ENCODE results near the gene HABP2. TPM values are rescaled to one million over a fixed set of nuclear protein-coding genes. Genes with fewer than 3 reads are reported as not detected.
A peak's percentile ranks its signal among the peaks of the same experiment; 100 is the strongest.

Gene HABP2
- total RNA-seq, 2 donors from 2014 or later, result not detected

DNA sequence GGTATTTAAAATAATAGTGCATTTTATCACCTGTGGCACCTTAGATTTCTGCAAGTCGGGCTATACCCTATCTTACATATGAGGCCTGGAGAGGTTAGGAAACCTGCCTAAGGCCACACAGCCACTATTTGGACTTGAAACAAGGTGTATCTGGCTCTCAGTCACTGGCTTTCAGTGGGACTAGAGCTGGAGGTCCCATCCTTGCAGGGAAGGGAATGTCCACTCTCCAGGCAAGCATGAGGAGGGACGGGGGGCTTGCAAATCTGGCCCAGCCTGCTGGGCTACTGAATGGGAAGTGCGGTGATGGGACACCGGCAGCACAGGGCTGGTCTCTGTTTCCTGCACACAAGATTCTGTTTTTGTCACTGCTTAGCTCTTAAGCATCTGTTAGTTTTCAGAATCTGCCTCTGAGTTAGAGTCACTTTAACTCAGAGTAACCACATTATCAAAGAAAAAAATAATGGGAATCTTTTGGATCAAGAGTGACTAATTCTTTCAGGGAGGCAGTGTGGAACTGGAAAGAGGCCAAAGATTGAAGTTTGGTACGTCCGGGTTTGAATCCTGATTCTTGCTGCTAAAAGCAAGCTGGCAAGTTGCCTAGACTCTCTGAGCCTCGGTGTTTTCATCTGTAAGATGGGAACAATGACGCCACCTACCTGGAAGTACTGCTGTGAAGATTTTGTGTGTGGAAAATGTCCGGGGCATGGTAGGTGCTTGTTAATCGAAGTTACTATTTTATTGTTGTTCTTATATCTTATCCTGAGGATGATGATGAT is 33.8 kb upstream of the HABP2 start:
- no peak overlapping the region for H3K4me3 ChIP-seq
- peaks cover 0 to 14% of the 10 kb centered on the region in 2 donors for H3K4me1 ChIP-seq
- no peaks in the 10 kb centered on the region for H3K9me3 ChIP-seq
- no peak overlapping the region for H3K27ac ChIP-seq
- no peaks in the 10 kb centered on the region for H3K27me3 ChIP-seq
- no peaks in the 10 kb centered on the region for H3K36me3 ChIP-seq
- DNase-seq (ENCODE audit: low spot score), result no peak
- TF ChIP-seq, protein P1, sequence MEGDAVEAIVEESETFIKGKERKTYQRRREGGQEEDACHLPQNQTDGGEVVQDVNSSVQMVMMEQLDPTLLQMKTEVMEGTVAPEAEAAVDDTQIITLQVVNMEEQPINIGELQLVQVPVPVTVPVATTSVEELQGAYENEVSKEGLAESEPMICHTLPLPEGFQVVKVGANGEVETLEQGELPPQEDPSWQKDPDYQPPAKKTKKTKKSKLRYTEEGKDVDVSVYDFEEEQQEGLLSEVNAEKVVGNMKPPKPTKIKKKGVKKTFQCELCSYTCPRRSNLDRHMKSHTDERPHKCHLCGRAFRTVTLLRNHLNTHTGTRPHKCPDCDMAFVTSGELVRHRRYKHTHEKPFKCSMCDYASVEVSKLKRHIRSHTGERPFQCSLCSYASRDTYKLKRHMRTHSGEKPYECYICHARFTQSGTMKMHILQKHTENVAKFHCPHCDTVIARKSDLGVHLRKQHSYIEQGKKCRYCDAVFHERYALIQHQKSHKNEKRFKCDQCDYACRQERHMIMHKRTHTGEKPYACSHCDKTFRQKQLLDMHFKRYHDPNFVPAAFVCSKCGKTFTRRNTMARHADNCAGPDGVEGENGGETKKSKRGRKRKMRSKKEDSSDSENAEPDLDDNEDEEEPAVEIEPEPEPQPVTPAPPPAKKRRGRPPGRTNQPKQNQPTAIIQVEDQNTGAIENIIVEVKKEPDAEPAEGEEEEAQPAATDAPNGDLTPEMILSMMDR (IDR thresholded peaks at IDR 0.05), result no peak

DNA sequence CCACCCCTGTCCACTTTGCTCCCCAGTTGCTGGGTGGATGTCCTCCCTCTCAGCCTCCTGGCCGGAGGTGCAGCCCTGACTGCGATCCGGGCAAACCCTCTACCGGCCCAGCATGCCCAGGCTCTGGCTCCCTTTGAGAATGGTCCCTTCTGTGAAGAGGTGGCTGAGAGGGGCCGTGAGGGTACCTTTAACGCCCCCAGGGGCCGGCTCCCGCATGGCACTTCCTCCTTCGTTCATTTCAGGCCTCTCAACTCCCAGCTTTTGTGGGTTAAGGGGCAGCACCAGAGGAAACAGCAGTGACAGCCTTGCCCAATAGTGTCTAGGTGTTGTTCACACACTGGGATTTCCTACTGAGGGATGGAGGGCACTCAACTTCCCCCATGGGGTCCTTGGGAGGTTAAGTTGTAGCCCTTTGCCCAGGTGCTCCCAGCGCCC is 33.2 kb upstream of the HABP2 start:
- H3K27ac ChIP-seq, result no peak overlapping the region
- H3K4me3 ChIP-seq, result no peak overlapping the region
- no peaks in the 10 kb centered on the region for H3K27me3 ChIP-seq
- no peaks in the 10 kb centered on the region for H3K9me3 ChIP-seq
- DNase-seq (ENCODE audit: low spot score), result no peak
- peaks cover 0 to 14% of the 10 kb centered on the region in 2 donors for H3K4me1 ChIP-seq
- TF ChIP-seq, protein P1 (IDR thresholded peaks at IDR 0.05), result no peak
- no peaks in the 10 kb centered on the region for H3K36me3 ChIP-seq

DNA sequence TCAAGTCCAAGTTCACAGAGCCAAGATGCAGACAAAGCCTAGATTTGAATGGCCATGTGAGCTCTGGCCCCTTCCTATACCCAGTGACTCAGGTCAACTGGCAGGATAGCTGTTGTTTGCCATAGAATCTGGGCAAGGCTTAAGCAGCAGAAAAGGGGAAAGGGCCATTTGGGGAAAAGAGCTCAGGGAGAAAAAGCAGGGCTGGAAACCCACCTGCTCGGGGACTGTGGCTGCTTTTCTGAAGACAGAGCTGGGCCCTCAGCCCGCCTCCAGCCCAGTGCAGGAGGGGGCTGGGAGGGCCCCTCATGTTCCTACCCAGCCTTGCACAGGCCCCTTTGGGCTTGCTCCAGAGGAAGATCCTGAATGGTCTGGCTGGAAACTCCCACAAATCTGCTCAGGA is 32.6 kb upstream of the HABP2 start:
- Histone ChIP-seq H3K4me3 (no peak overlapping the region), H3K27ac (no peak overlapping the region), H3K36me3 (no peaks in the 10 kb centered on the region), H3K4me1 (peaks cover 0 to 14% of the 10 kb centered on the region in 2 donors), H3K9me3 (no peaks in the 10 kb centered on the region), H3K27me3 (no peaks in the 10 kb centered on the region)
- DNase-seq (ENCODE audit: low spot score), result no peak
- TF ChIP-seq, protein P1 (IDR thresholded peaks at IDR 0.05), result no peak

DNA sequence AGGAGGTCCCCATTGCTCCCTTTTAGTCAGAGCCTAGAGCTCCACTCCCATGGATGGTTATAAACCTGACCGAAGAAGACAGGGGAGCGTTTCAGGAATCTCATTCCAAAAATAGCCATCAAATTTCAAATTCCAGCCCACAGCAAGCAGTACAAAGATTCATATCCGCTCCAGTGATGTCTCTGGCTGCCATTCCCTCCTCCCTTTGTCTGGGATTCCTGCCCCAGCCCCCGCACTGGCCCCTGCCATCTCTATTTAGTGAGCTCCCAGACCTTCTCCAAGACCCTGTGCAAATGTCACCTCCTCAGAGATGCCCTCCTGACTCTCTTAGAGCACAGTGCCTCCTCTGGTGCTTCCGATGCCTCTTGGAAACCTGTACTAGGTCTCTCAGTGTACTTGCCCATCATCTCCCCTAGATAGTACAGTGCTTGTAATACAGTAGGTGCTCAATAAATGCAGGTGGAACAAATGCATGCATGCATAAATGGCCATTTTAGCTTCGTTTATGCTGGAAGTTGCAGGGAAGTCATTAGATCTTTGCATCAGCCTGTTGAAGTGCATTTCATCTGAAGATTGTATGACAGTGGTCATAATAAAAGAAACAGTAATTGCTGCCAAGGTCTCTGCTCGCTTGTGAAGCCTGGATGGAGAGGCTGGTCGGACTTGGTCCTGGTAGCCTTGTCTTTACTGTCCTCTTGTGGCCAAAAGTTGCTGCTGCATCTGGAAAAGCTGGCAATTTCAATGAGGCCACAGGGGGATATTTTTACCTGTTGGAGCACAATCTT is 32.0 kb upstream of the HABP2 start:
- TF ChIP-seq, protein P1 (IDR thresholded peaks at IDR 0.05), result peak; percentile 97 to 98
- no peaks in the 10 kb centered on the region for H3K36me3 ChIP-seq
- peaks cover 0 to 14% of the 10 kb centered on the region in 2 donors for H3K4me1 ChIP-seq
- H3K27ac ChIP-seq, result no peak overlapping the region
- H3K9me3 ChIP-seq, result no peaks in the 10 kb centered on the region
- H3K27me3 ChIP-seq, result no peaks in the 10 kb centered on the region
- no peak overlapping the region for H3K4me3 ChIP-seq
- DNase-seq (ENCODE audit: low spot score), result peak; percentile 76

DNA sequence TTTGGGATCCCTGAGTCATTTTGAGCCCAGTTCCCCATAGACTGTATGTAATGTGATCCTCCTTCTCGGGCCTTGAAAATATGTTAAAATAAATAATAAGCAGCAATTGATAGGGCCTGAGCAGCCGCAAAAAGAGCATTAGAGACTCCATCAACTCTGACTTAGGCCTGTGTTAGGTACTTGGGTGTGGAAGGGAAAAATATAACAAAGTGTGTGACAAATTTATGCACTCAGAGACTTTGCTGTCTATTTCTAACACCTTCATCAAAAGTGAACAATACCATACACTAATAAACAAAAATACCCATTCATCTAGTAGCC is 31.4 kb upstream of the HABP2 start:
- Histone ChIP-seq H3K9me3 (no peaks in the 10 kb centered on the region), H3K36me3 (no peaks in the 10 kb centered on the region), H3K4me1 (peaks cover 0 to 14% of the 10 kb centered on the region in 2 donors), H3K4me3 (no peak overlapping the region), H3K27ac (no peak overlapping the region), H3K27me3 (no peaks in the 10 kb centered on the region)
- TF ChIP-seq, protein P1 (IDR thresholded peaks at IDR 0.05), result no peak
- no peak for DNase-seq (ENCODE audit: low spot score)

Data from right atrium auricular region (tissue), 2 donors.